GM21390 (cell line): ENCODE results near the gene KLF4.
"Not testable (repeated sequence)": the region's sequence is repeated elsewhere in the genome, so short reads cannot be mapped to it uniquely, and the experiment has no call there.

ENCODE experiments used
- ATAC-seq: cut with Tn5 transposase; IDR thresholded peaks from one replicate; pipeline ENCODE4 v1.9.1; 2021; ENCODE audit not compliant: unreplicated experiment

The KLF4 gene

GRCh38 chr9:107489687-107490605 is at the start of gene KLF4:
Gene KLF4, minus strand, starts transcription at chr9:107489769. Its CDS starts 597 bp downstream, at chr9:107489172.
- ATAC-seq, result peak; percentile 69

DNA sequence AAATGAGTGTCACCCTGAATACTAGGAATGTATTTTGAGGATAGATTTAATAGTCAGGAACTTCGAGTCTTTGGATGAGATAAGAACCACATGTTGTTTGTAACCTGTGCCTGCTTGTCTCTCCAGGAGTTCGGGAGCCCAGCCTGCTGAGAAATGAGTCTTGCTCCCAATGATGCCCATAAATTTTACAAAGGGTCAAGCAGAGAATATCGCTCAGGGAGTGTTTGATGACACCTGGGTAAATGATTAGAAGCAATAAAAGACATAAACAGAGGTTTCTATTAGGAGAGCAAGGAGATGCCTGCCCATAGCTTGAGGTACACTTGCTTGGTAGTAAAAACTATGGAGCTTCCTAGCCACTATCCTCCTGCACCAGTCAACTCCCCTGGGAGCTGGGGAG is 46.9 kb upstream of the KLF4 start:
- ATAC-seq, result no peak

GRCh38 chr9:107534510-107535078 is 45.0 kb upstream of the KLF4 start:
- no peak for ATAC-seq

DNA sequence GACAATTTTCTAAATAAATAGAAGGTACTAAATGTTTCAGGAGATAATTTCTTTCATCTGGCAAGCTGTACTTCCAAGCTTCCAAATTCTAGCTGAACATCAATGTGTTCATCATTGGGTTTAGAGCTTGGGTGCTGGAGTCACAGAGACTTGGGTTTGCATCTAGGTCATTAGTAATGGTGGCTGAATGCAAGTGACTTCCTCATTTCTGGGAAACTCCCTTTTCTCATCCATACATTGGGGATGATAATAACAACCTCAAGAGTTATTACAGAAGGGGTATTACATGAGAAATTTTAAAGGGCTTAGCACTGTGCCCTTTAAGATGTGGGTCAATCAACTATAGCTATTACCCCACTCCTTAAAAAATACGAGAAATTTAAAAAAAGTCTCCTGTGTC is 41.1 kb upstream of the KLF4 start:
- no peak for ATAC-seq

DNA sequence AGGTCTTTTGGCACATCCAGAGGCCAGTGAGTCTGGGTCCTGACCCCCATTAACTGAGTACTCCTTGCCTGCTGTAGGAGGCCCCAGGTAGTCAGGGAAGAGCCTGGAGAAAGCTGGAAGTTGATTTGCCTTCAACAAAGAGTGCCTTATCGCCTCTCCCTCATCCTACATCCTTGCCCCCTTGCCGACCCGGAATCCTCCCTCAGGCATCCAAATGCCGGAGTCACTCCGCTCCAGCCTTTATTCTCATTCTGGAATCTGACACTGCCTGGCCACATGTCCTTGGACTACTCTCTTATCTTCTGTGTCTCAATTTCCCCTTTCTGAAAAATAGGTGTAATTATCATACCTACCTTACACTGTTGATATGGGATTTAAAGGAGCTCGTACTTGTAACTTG is 39.1 kb upstream of the KLF4 start:
- no peak for ATAC-seq

DNA sequence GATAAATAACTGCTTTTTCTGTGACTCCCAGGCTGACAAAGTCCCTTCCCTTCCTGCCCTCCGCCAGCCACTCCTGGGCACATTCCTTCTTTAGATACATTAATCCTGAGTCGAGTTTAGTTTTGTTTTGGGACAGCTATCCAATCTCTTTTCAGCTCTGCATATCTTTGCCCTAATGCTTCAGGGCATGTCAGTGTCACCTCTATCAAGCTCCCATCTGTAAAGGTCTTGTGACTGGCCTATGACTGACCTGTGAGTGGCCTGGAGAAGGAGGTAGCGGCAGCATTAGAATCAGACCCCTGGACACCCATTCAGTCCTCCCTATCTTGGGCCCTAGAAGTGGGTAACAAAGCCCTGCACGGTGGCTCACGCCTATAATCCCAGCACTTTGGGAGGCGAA is 34.0 kb upstream of the KLF4 start:
- no peak for ATAC-seq

GRCh38 chr9:107520186-107520585 is 30.6 kb upstream of the KLF4 start:
- no peak for ATAC-seq

- ATAC-seq, result no peak
Observed at GRCh38 chr9:107518037-107518807, 28.7 kb upstream of the KLF4 start.

DNA sequence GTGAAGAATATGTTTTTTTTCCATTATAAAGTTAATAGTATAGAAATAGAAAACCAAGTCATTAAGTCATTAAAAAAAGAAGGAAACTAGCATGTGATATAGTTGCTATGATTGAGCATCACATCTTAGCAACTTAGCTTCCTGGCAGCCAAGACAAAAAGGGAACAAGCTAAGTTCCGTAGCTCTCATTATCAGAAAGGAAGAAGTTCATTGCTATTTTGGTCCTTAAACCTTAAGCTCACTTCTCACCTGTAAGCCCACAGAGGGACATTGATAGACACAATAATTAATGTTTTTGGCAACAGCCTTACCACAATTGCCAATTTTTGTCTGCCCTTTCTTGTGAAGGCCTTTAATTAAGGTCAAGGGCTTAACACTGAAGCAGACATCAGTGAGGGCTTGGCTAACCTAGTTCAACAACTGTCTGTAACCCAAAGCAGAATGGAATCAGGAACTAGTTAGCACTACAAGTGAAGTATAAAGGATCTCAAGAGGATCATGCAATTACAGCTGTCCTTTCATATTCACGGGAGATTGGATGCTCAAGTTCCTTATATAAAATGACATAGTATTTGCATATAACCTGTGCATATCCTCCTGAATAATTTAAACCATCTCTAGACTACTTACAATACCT is 24.0 kb upstream of the KLF4 start:
- ATAC-seq, result no peak

DNA sequence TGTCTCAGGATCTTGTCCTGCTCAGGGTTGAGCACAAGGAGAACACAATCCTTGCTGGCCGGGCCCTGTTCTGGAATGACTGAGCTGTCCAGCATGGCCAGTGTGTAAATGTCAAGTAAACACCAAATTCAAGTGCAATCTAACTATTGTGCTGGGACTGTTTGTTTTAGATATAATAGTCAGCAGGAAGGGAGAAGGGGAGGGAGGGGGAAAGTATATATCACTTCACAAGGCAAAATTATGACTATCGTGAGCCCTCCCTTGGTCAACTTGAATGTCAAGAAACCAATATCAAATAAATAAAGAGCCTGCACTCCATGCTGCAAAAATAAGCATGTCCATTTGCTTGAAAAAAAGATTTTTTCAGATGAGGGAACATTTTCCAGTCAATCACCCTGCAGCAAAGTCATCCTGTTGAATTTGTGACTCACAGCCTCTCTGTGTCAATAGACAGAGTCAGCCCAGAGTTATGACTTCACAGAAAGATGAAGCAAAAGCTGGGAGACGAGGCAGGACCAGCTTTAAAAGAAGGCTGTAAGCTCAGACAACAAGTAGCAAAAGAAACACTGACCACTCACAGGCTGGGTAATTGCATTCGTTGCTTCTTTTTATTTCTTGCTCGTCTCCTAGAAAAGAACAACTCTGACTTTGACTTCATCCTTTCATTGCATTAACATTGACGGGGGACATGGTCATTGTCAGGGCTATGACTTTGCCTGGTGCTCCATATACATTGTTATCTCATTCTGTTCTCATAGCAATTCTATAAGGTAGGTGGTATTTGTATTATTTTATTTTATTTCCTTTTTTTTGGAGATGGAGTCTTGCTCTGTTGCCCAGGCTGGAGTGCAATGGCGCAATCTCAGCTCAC is 15.3 kb upstream of the KLF4 start:
- ATAC-seq, result no peak

DNA sequence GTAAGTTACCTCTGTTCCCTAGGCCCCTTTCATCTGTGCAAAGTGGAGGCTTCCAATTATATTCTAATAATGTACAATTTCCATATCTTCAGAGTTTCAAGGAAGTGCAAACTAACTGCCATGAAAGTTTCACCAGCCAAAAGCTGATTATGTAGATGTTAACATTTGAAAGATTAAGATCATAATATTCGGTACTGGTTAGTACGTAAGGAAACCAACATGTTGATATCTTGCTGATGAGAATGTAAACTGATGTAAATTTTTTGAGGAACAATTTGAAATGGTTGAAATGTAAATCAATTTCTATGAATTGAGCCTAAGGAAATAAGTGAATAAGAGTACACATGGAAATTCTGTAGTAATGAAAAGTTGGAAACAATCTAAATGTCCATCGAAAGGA is 12.9 kb upstream of the KLF4 start:
- no peak for ATAC-seq

GRCh38 chr9:107500421-107501200 is 11.0 kb upstream of the KLF4 start:
- ATAC-seq, result not testable (repeated sequence)

- ATAC-seq, result no peak
Observed at GRCh38 chr9:107496976-107497375, 7.4 kb upstream of the KLF4 start.

DNA sequence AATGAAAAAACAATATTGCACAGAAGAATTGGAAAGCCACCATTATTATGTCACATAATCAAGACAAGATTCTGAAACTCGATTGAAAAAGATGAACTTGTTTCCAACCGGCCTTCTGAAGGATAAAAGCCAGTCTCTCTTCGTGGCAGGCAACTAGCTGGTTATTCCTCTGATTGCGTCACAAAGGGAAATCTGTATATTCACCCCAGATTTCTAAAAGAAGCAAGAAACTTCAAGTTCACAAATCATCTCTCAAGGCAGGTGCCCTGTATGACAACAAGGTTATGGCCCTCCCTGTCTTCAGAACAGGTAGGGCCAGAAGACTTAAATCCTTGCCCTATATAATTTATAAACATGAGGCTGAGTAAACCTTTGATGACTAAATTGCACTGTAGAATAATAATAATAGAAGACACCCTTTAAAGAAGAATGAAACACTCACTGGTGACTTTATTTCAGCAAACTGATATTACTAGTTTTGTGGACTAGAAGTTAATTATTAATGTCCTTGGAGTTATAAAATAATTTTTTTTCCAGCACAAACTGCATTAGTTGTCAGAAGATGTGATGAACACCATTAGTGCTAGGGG is 2.9 kb upstream of the KLF4 start:
- no peak for ATAC-seq

- ATAC-seq, result no peak
Observed at GRCh38 chr9:107491081-107492053, 1.8 kb upstream of the KLF4 start.

GRCh38 chr9:107490606-107490970 is 1.0 kb upstream of the KLF4 start:
- not testable (repeated sequence) for ATAC-seq

GRCh38 chr9:107489144-107489673 is 360 bp downstream of the KLF4 start:
- peak; percentile 31 for ATAC-seq
